GM21529 (cell line): ENCODE data around the gene RAPGEF2.
A peak's percentile ranks its signal among the peaks of the same experiment; 100 is the strongest.

Experiments used
- ATAC-seq: cut with Tn5 transposase; IDR thresholded peaks from one replicate; pipeline ENCODE4 v1.9.1; 2021; ENCODE audit not compliant: unreplicated experiment

The RAPGEF2 gene

DNA sequence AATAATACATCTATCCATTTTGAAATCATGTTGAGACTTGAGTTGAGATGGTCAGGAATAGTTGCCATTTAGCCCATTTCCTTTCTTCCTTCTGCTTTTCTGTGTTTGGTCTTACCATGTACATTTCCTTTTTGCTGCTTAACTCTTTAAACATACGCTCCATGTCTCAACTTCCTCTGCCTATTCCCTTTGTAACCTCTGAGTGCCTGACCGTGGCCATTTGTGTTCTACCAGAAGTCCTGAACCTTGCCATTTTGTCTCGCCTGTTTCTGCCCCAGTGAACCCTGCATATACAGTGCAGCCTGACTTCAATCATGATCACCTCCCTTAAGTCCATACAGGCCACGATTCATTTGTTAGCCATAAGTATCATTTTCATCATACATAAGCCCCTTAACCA, 169.0 kb downstream of the RAPGEF2 start:
- no peak for ATAC-seq

GRCh38 chr4:159272273-159273140, 169.6 kb downstream of the RAPGEF2 start:
- no peak for ATAC-seq

- no peak for ATAC-seq
Observed at GRCh38 chr4:159273141-159273438, 170.2 kb downstream of the RAPGEF2 start.

DNA sequence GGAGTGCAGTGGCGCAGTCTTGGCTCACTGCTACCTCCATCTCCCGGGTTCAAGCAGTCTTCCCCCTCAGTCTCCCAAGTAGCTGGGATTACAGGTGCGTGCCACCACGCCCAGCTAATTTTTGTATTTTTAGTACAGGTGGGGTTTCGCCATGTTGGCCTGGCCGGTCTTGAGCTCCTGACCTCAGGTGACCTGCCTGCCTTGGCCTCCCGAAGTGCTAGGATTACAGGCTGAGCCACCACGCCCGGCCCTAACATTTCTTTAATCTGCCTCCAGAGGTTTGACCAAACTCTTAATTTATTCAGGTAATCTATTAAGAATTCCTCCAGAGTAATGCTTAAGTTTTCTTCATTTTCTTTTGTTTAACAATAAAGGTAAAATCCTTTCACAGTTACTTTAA, 171.0 kb downstream of the RAPGEF2 start:
- ATAC-seq: no peak

DNA sequence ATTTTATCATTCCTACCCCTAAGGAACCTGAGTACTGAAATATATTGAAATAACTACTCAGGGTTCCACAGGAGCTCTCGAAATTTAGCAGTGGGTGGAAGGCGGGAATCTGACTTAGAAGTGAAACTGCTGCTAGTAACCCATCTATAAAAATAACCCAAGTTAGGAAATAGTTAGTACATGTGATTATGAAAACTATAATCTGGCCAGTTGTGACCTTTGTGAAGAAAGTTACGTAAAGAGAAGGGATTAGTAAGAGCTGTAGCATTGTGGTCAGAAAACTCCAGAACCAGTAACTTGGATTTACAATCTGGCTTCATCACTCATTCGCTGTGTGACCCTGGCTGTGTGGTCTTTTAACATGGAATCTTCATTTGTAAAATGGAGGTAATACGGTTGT, 175.5 kb downstream of the RAPGEF2 start:
- ATAC-seq: peak; percentile 48

DNA sequence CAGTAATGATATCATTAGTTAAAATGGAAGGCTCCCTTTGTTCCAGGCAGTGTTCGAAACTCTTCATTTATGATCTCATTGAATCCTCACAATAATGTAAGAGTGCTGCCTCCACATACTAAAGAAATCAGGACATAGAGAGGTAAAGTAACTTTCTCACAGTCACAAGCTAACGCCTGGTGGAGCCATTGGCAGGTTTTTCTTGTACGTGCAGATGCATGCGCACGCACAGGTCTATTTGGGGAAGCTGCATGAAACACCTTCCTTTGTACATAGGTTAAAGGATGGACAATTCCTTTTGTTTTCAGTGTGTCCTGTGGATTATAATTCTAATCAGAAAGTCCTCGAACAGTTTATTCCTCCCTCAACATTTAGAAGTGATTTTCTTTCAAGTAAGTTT, 176.2 kb downstream of the RAPGEF2 start:
- ATAC-seq: no peak

GRCh38 chr4:159280442-159281172, 177.7 kb downstream of the RAPGEF2 start:
- no peak for ATAC-seq

- ATAC-seq: no peak
Observed at GRCh38 chr4:159281771-159282170, 178.9 kb downstream of the RAPGEF2 start.

- ATAC-seq: no peak
Observed at GRCh38 chr4:159282329-159282728, 179.4 kb downstream of the RAPGEF2 start.

GRCh38 chr4:159282944-159283343, 180.1 kb downstream of the RAPGEF2 start:
- ATAC-seq: no peak

GRCh38 chr4:159283696-159284095, 180.8 kb downstream of the RAPGEF2 start:
- ATAC-seq: no peak

DNA sequence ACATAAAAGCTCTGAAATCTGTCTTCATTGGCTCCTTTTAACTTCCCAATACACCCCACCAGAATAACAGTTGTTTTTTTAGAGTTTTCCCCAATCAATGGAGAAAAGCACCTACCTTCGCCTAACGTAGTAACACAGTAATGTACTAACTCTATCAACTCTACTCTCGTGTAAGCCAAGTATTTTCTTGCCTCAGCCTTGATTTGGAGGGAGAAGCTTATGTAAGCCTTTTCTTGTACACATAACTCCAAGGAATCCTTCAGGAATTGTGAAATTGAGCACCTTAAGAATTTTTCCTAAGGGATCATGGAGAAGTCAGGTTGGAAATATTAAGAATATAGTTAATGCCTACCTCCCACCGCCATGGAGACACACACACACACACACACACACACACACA, 181.2 kb downstream of the RAPGEF2 start:
- no peak for ATAC-seq

- ATAC-seq: no peak
Observed at GRCh38 chr4:159284733-159285132, 181.9 kb downstream of the RAPGEF2 start.

DNA sequence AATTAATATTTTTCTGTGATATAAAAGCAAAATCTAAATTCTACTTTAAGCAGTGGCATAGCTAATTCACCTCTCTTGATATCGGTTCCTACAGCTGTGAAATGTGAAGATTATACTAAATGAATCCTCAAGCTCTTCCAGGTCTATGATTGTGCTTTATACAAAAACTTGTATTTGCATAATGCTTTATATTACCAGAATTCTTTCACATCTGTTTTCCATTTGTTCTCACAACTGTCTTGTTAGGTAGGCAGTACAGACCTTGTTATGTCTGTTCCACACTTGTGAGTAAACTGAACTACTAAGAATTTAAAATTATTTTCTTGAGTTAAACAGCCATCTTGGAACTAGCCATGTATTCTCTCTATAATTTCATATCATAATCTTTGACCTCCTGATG, 184.9 kb downstream of the RAPGEF2 start:
- no peak for ATAC-seq

DNA sequence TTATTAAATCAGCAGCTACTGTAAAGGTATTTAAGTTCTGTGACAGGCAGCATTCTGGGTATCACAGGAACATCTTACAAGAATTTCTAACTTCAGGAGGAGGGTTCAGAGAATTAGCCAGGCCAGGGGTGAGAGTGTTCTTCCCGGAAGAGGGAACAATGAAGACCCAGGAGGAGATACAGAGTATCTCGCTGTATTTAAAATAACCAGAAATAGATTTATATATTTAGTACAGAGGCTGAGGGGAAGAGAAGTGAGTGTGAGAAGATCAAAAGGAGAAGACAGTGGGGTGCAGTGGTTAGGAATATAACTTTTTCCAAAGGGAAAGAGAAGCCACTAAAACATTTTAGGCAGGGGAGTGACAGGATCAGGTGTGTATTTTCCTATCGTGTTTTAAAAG, 186.8 kb downstream of the RAPGEF2 start:
- ATAC-seq: no peak

- no peak for ATAC-seq
Observed at GRCh38 chr4:159290321-159291030, 187.6 kb downstream of the RAPGEF2 start.

DNA sequence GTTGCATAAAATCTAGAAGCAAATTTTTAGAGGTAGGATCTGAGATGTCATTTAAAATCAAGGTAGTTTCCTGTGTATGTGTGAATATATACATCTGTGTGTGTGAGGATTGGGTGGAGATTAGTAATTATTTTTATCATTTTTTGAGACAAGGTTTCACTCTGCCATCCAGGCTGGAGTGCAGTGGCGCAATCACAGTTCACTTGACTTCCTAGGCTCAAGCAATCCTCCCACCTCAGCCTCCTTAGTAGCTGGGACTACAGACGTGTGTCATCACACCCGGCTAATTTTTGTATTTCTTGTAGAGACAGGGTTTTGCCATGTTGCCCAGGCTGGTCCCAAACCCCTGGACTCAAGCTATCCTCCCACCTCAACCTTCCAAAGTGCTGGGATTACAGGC, 188.3 kb downstream of the RAPGEF2 start:
- ATAC-seq: no peak

GRCh38 chr4:159292137-159292896, 189.4 kb downstream of the RAPGEF2 start:
- ATAC-seq: no peak

DNA sequence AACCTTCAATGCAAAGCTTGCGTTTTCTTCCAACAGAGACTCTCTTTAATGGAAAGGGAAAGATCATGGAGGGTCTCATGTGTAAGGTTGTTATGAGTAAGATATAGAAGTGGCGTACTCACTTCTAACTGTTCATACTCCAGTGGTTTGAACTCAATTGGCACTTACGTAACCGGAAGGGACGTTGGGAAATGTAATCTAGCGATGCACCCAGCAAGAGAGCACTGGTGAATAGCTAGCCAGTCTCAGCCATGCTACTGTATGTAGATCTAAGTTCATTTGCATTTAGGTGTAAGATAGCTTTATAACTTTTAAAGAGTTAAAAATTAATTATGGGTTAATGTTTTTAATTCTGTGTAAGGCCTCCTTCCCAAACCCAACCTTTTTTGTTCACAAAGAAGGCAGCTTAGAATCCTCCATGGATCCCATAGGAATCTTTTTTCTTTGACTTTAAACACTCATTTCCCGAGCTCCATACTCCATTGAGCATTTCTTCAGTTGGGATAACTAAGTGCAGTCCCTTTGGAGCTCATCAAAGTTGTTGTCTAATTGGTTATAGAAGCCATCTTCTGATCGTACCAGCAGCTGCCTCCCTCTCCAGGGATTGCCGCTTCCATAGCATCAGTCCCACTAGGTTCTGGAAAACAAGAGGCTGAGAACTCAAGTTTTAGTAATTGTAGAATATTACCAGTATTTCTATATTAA, 191.1 kb downstream of the RAPGEF2 start:
- no peak for ATAC-seq

- ATAC-seq: no peak
Observed at GRCh38 chr4:159296061-159296460, 193.2 kb downstream of the RAPGEF2 start.

- no peak for ATAC-seq
Observed at GRCh38 chr4:159297091-159297490, 194.2 kb downstream of the RAPGEF2 start.
